ENCODE data around the gene MRPS15.
A peak's percentile ranks its signal among the peaks of the same experiment; 100 is the strongest.

The MRPS15 gene

DNA sequence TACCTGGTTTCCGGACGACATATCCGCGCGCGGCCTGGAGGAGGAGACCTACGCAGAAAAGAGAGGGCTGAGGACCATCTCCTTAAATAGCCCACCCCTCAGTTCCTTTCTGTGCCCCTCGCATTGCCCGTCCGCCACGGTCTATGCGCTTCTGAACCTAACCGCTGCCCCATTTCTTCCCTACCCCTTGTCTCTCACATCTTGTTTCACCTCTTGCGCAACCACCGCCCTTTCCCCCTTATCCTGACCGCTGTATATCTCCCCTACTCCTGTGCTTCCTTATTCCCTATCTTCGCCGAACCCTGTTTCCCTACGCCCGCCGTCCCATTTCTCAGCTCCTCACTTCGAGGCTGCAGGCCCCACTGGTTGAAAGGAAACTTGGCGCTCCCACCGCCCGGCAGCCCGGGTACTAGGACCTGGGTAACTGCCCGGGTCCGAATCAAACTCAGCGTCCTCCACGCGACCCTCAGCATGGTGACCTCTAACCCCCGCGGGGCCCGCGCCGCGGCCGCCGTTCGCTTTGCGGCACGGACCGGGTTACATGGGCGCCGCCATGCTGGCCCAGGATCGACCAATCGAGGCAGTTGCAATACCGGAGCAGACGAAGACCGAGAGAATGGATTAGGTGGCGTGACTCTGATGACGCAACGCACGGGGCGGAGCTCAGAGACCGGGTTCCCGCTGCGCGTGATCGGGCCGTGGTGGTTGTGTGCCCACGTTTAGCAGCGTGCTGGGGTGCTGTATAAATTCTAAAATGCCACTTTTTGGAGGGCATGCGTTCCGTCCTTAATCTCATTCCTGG lies at the start of gene MRPS15 (continued):
- TF ChIP-seq, protein P1, sequence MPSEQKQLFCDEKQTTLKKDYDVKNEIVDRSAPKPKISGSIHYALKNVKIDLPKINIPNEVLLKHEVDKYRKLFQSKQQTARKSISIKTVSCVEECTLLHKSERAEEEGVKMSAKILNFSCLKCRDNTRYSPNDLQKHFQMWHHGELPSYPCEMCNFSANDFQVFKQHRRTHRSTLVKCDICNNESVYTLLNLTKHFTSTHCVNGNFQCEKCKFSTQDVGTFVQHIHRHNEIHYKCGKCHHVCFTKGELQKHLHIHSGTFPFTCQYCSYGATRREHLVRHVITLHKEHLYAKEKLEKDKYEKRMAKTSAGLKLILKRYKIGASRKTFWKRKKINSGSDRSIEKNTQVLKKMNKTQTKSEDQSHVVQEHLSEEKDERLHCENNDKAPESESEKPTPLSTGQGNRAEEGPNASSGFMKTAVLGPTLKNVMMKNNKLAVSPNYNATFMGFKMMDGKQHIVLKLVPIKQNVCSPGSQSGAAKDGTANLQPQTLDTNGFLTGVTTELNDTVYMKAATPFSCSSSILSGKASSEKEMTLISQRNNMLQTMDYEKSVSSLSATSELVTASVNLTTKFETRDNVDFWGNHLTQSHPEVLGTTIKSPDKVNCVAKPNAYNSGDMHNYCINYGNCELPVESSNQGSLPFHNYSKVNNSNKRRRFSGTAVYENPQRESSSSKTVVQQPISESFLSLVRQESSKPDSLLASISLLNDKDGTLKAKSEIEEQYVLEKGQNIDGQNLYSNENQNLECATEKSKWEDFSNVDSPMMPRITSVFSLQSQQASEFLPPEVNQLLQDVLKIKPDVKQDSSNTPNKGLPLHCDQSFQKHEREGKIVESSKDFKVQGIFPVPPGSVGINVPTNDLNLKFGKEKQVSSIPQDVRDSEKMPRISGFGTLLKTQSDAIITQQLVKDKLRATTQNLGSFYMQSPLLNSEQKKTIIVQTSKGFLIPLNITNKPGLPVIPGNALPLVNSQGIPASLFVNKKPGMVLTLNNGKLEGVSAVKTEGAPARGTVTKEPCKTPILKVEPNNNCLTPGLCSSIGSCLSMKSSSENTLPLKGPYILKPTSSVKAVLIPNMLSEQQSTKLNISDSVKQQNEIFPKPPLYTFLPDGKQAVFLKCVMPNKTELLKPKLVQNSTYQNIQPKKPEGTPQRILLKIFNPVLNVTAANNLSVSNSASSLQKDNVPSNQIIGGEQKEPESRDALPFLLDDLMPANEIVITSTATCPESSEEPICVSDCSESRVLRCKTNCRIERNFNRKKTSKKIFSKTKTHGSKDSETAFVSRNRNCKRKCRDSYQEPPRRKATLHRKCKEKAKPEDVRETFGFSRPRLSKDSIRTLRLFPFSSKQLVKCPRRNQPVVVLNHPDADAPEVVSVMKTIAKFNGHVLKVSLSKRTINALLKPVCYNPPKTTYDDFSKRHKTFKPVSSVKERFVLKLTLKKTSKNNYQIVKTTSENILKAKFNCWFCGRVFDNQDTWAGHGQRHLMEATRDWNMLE (tag by site-specific recombination; conservative IDR thresholded peaks at IDR 0.05; ENCODE audit: low read depth): peak; percentile 81
- TF ChIP-seq ZNF239 (tag by site-specific recombination; IDR thresholded peaks at IDR 0.05) (peak; percentile 14; the same call in 1 of the 2 replicates), ZNF335 (tag by site-specific recombination; conservative IDR thresholded peaks at IDR 0.05) (peak; percentile 100), ZNF19 (tag by site-specific recombination; IDR thresholded peaks at IDR 0.05; ENCODE audit: low read depth) (no peak), ZNF350 (tag by site-specific recombination; IDR thresholded peaks at IDR 0.05) (no peak), ZNF112 (tag by site-specific recombination; IDR thresholded peaks at IDR 0.05) (no peak), ZBTB8A (tag by site-specific recombination; IDR thresholded peaks at IDR 0.05) (peak; percentile 56), ZNF354C (tag by site-specific recombination; IDR thresholded peaks at IDR 0.05; ENCODE audit: borderline replicate concordance, low read depth) (no peak), ZNF777 (tag by site-specific recombination; IDR thresholded peaks at IDR 0.05; ENCODE audit: borderline replicate concordance) (peak; percentile 98), ZNF529 (tag by site-specific recombination; IDR thresholded peaks at IDR 0.05; ENCODE audit: insufficient replicate concordance) (no peak), ZBTB21 (tag by site-specific recombination; IDR thresholded peaks at IDR 0.05) (peak; percentile 92), ZNF558 (tag by site-specific recombination; IDR thresholded peaks at IDR 0.05) (0 out of 2 replicates have a peak, but pooled peaks have one; percentile 25), ZNF791 (tag by site-specific recombination; IDR thresholded peaks at IDR 0.05) (no peak), ZNF311 (tag by site-specific recombination; IDR thresholded peaks at IDR 0.05; ENCODE audit: borderline replicate concordance) (no peak), KLF9 (tag by site-specific recombination; IDR thresholded peaks at IDR 0.05; ENCODE audit: low read depth) (peak; percentile 73), ZNF785 (tag by site-specific recombination; IDR thresholded peaks at IDR 0.05) (peak; percentile 61), ZNF610 (tag by site-specific recombination; IDR thresholded peaks at IDR 0.05; ENCODE audit: borderline replicate concordance) (no peak), ZNF433 (tag by site-specific recombination; IDR thresholded peaks at IDR 0.05; ENCODE audit: low read depth) (no peak), ZNF324 (tag by site-specific recombination; IDR thresholded peaks at IDR 0.05) (peak; percentile 93), ZFP37 (tag by site-specific recombination; IDR thresholded peaks at IDR 0.05) (0 out of 2 replicates have a peak, but pooled peaks have one; percentile 78), ZNF202 (tag by site-specific recombination; IDR thresholded peaks at IDR 0.05; ENCODE audit: borderline replicate concordance) (no peak), ZNF76 (tag by site-specific recombination; IDR thresholded peaks at IDR 0.05; ENCODE audit: borderline replicate concordance, low read depth) (peak; percentile 90), FEZF1 (tag by site-specific recombination; IDR thresholded peaks at IDR 0.05) (no peak), ZNF658 (tag by site-specific recombination; IDR thresholded peaks at IDR 0.05) (no peak), MEIS1 (CRISPR knock-in tag; IDR thresholded peaks at IDR 0.05; ENCODE audit: borderline replicate concordance) (no peak)
- TF ChIP-seq, protein P2, sequence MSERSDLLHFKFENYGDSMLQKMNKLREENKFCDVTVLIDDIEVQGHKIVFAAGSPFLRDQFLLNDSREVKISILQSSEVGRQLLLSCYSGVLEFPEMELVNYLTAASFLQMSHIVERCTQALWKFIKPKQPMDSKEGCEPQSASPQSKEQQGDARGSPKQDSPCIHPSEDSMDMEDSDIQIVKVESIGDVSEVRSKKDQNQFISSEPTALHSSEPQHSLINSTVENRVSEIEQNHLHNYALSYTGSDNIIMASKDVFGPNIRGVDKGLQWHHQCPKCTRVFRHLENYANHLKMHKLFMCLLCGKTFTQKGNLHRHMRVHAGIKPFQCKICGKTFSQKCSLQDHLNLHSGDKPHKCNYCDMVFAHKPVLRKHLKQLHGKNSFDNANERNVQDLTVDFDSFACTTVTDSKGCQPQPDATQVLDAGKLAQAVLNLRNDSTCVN (tag by site-specific recombination; optimal IDR thresholded peaks at IDR 0.05): peak; percentile 89
- TF ChIP-seq, protein P3, sequence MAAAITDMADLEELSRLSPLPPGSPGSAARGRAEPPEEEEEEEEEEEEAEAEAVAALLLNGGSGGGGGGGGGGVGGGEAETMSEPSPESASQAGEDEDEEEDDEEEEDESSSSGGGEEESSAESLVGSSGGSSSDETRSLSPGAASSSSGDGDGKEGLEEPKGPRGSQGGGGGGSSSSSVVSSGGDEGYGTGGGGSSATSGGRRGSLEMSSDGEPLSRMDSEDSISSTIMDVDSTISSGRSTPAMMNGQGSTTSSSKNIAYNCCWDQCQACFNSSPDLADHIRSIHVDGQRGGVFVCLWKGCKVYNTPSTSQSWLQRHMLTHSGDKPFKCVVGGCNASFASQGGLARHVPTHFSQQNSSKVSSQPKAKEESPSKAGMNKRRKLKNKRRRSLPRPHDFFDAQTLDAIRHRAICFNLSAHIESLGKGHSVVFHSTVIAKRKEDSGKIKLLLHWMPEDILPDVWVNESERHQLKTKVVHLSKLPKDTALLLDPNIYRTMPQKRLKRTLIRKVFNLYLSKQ (tag by site-specific recombination; IDR thresholded peaks at IDR 0.05; ENCODE audit: borderline replicate concordance): no peak
- TF ChIP-seq, protein P4, sequence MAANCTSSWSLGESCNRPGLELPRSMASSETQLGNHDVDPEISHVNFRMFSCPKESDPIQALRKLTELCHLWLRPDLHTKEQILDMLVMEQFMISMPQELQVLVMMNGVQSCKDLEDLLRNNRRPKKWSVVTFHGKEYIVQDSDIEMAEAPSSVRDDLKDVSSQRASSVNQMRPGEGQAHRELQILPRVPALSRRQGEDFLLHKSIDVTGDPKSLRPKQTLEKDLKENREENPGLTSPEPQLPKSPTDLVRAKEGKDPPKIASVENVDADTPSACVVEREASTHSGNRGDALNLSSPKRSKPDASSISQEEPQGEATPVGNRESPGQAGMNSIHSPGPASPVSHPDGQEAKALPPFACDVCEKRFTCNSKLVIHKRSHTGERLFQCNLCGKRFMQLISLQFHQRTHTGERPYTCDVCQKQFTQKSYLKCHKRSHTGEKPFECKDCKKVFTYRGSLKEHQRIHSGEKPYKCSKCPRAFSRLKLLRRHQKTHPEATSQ (tag by site-specific recombination; IDR thresholded peaks at IDR 0.05): 0 out of 2 replicates have a peak, but pooled peaks have one; percentile 64
- TF ChIP-seq, protein P5, sequence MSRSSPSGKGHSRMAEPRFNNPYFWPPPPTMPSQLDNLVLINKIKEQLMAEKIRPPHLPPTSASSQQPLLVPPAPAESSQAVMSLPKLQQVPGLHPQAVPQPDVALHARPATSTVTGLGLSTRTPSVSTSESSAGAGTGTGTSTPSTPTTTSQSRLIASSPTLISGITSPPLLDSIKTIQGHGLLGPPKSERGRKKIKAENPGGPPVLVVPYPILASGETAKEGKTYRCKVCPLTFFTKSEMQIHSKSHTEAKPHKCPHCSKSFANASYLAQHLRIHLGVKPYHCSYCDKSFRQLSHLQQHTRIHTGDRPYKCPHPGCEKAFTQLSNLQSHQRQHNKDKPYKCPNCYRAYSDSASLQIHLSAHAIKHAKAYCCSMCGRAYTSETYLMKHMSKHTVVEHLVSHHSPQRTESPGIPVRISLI (tag by site-specific recombination; IDR thresholded peaks at IDR 0.05): no peak
